IMR-90 (cell line): Measurements from ENCODE around the gene SYTL3. TPM values are rescaled to one million over a fixed set of nuclear protein-coding genes. Genes with fewer than 3 reads are reported as not detected.

Experiments
- ATAC-seq: fragments of 200-7000 bp; cut with Tn5 transposase; 2 replicates; pipeline ENCODE4 v1.9.1; 2020; ENCODE audit warnings: low read depth, mild to moderate bottlenecking, moderate library complexity
- BruUV-seq: library from RNA; stranded (reverse); fragments of 400-500 nt; replicated peaks from 2 replicates; lab custom pipeline; 2021; lab: Mats Ljungman, UMichigan
- CTCF ChIA-PET: fragments of 300-600 bp; formaldehyde crosslinking; extraction: SDS; loops from one replicate; lab custom pipeline; 2021; ENCODE audit warnings: antibody characterized with exemption; lab: Yijun Ruan, JAX
- POLR2A ChIA-PET: fragments of 300-600 bp; sonication (Branson Sonifier 250); formaldehyde crosslinking; loops from one replicate; lab custom pipeline; 2022; ENCODE audit warnings: antibody characterized with exemption; ENCODE audit not compliant: unreplicated experiment; lab: Charles Lee
- DNase-seq: peaks from one replicate; pipeline ENCODE4 v3.0.0; 2013
- H2AFZ ChIP-seq: replicated peaks from 2 replicates; pipeline ENCODE3; 2013; ENCODE audit warnings: low read length, mild to moderate bottlenecking; ENCODE audit not compliant: poor library complexity
- H2AK5ac ChIP-seq: 2 replicates; pipeline ENCODE4 v1.6.1; 2013; ENCODE audit warnings: low read depth, low read length, inconsistent platforms
- H2AK9ac ChIP-seq: replicated peaks from 2 replicates; pipeline ENCODE3; 2013; ENCODE audit warnings: mild to moderate bottlenecking, low read depth, low read length, moderate library complexity; ENCODE audit not compliant: poor library complexity
- H2BK120ac ChIP-seq: 2 replicates; pipeline ENCODE4 v1.6.1; 2013; ENCODE audit warnings: low read depth, low read length, inconsistent platforms
- H2BK15ac ChIP-seq: 3 replicates; pipeline ENCODE4 v1.6.1; 2013; ENCODE audit warnings: low read depth, low read length, inconsistent platforms
- H2BK20ac ChIP-seq: 2 replicates; pipeline ENCODE4 v1.6.1; 2013; ENCODE audit warnings: low read depth, mild to moderate bottlenecking, inconsistent platforms, low read length, moderate library complexity
- H2BK5ac ChIP-seq: 2 replicates; pipeline ENCODE4 v1.6.1; 2013; ENCODE audit warnings: mild to moderate bottlenecking, low read depth, low read length, inconsistent platforms; ENCODE audit not compliant: poor library complexity, severe bottlenecking
- H3K14ac ChIP-seq: replicated peaks from 2 replicates; pipeline ENCODE4 v1.6.1; 2013; ENCODE audit warnings: low read depth, low read length, inconsistent platforms
- H3K18ac ChIP-seq: 2 replicates; pipeline ENCODE4 v1.6.1; 2013; ENCODE audit warnings: low read depth, low read length, control low read depth
- H3K23ac ChIP-seq: 2 replicates; pipeline ENCODE4 v1.6.1; 2013; ENCODE audit warnings: low read depth, low read length, inconsistent platforms
- H3K27ac ChIP-seq: 2 replicates; pipeline ENCODE4 v1.5.1; 2013; ENCODE audit warnings: mild to moderate bottlenecking, control low read depth, low read length; ENCODE audit not compliant: insufficient read depth
- H3K27me3 ChIP-seq: 2 replicates; pipeline ENCODE4 v1.6.1; 2013; ENCODE audit warnings: low read length; ENCODE audit not compliant: control insufficient read depth, insufficient read depth
- H3K36me3 ChIP-seq: 2 replicates; pipeline ENCODE4 v1.6.1; 2013; ENCODE audit warnings: low read length, mixed read lengths; ENCODE audit not compliant: control insufficient read depth, insufficient read depth
- H3K4ac ChIP-seq: 2 replicates; pipeline ENCODE4 v1.6.1; 2013; ENCODE audit warnings: low read depth, low read length, inconsistent platforms
- H3K4me1 ChIP-seq: 2 replicates; pipeline ENCODE4 v1.6.1; 2013; ENCODE audit warnings: low read length, mixed read lengths; ENCODE audit not compliant: control insufficient read depth, insufficient read depth
- H3K4me2 ChIP-seq: 2 replicates; pipeline ENCODE4 v1.6.1; 2013; ENCODE audit warnings: low read depth, mild to moderate bottlenecking, control low read depth, low read length, moderate library complexity
- H3K4me3 ChIP-seq: 2 replicates; pipeline ENCODE4 v1.5.1; 2013; ENCODE audit warnings: low read depth, mild to moderate bottlenecking, control low read depth, low read length, moderate library complexity; ENCODE audit not compliant: insufficient read depth
- H3K56ac ChIP-seq: 2 replicates; pipeline ENCODE4 v1.6.1; 2013; ENCODE audit warnings: low read length, inconsistent platforms; ENCODE audit not compliant: insufficient read depth; ENCODE audit errors: extremely low read depth
- H3K79me1 ChIP-seq, 2 experiments: 2 replicates each; pipeline ENCODE4 v1.6.1; 2013; ENCODE audit warnings: low read length in 2 of 2, inconsistent platforms in 1 of 2, low read depth in 1 of 2
- H3K9ac ChIP-seq: 2 replicates; pipeline ENCODE4 v1.6.1; 2013; ENCODE audit warnings: low read depth, low read length, control low read depth
- H3K9me1 ChIP-seq: 2 replicates; pipeline ENCODE4 v1.6.1; 2013; ENCODE audit warnings: low read length, inconsistent platforms; ENCODE audit not compliant: insufficient read depth
- H3K9me3 ChIP-seq: 2 replicates; pipeline ENCODE4 v1.6.1; 2013; ENCODE audit warnings: low read length; ENCODE audit not compliant: control insufficient read depth, insufficient read depth
- H4K20me1 ChIP-seq: 2 replicates; pipeline ENCODE4 v1.6.1; 2013; ENCODE audit warnings: low read length, inconsistent platforms; ENCODE audit not compliant: insufficient read depth
- H4K5ac ChIP-seq: 2 replicates; pipeline ENCODE4 v1.6.1; 2013; ENCODE audit warnings: mild to moderate bottlenecking, low read depth, low read length, control low read depth
- H4K8ac ChIP-seq, 2 experiments: 2 replicates each; pipeline ENCODE4 v1.6.1; 2013; ENCODE audit warnings: low read depth in 2 of 2, low read length in 2 of 2, control low read depth in 1 of 2, inconsistent platforms in 1 of 2
- H4K91ac ChIP-seq: 2 replicates; pipeline ENCODE4 v1.6.1; 2013; ENCODE audit warnings: low read depth, low read length, inconsistent platforms; ENCODE audit not compliant: insufficient read depth
- BHLHE40 ChIP-seq: fragments of 150-350 bp; IDR thresholded peaks from 2 replicates; pipeline ENCODE4 v1.6.1; 2016; ENCODE audit warnings: mild to moderate bottlenecking, low read depth, low read length
- RCOR1 ChIP-seq: IDR thresholded peaks from 2 replicates; pipeline ENCODE4 v1.6.1; 2012; ENCODE audit warnings: mild to moderate bottlenecking, low read length, improper control_type of control experiment; ENCODE audit not compliant: insufficient replicate concordance
- RFX5 ChIP-seq: IDR thresholded peaks from 2 replicates; pipeline ENCODE4 v1.8.0; 2012; ENCODE audit warnings: low read depth, mild to moderate bottlenecking, low read length, moderate library complexity
- WGBS, 2 experiments: methylation state at CpG; one replicate each; pipeline versions ENCODE4 v1.1.5 to v1.1.7; 2013; ENCODE audit warnings: missing lambda C conversion rate in 2 of 2; ENCODE audit not compliant: insufficient read length in 1 of 2; ENCODE audit errors: extremely low coverage in 2 of 2; 5-methylcytosine and 5-hydroxymethylcytosine counted together
- dilution Hi-C: fragments of 300-500 bp; cut with HindIII; formaldehyde crosslinking; loops from one replicate; pipeline ENCODE4 v1.14.3; 2018; ENCODE audit warnings: low sequenced_read_pairs; ENCODE audit not compliant: unreplicated experiment
- in situ Hi-C: fragments of 300-500 bp; cut with MboI; formaldehyde crosslinking; loops from 3 replicates; pipeline ENCODE4 v1.14.3; 2019; ENCODE audit warnings: low sequenced_read_pairs, inconsistent platforms, mixed read lengths
- intact Hi-C: fragments of 100-400 bp; cut with micrococcal nuclease; formaldehyde crosslinking; loops from 2 replicates; pipeline ENCODE4 v1.10.0; 2022
- polyA plus RNA-seq, 3 experiments: library from polyadenylated mRNA; depleted of rRNA; stranded (reverse); fragments of >200 nt; gene quantifications; 2 replicates each; pipeline ENCODE4 v1.2.3, GENCODE V29; 2012; ENCODE audit warnings: low replicate concordance in 1 of 3
- total RNA-seq: library from RNA; depleted of rRNA; stranded (reverse); fragments of >200 nt; gene quantifications from 2 replicates; pipeline ENCODE4 v1.2.3, GENCODE V29; 2012

The SYTL3 gene
- total and polyA plus RNA-seq, 2 of the 4 experiments (the other 2 are of a cell fraction): 2.9 to 4.3 TPM

DNA sequence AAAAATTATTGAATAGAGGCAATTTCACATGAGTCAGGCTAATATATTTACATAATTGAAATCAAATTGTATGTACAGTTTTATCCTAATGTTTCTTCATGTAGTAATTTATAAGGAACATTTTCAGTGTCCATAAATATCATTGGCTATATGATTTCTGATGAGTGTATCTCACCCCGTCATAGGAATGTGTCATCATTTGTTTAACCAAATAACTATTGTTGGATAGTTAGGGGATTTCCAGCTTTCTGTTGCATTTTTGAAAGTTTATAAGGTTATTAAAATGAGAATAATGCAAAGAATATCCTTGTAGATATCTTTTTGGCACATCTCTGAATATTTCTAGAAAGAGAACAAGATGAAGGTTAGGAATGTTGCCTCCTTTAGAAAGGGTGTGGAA is 39.0 kb downstream of the SYTL3 start:
- Histone ChIP-seq H3K23ac (no peak overlapping the region), H3K4ac (no peak overlapping the region), H4K5ac (no peak overlapping the region), H3K56ac (no peak overlapping the region), H3K36me3 (no peaks in the 10 kb centered on the region), H3K27me3 (no peaks in the 10 kb centered on the region), H2BK15ac (no peak overlapping the region), H3K9ac (no peak overlapping the region), H3K27ac (no peak overlapping the region), H2AFZ (no peak overlapping the region), H4K20me1 (no peaks in the 10 kb centered on the region), H3K18ac (no peak overlapping the region), H2AK5ac (no peak overlapping the region), H3K14ac (no peak overlapping the region), H2BK20ac (no peak overlapping the region), H2BK5ac (no peak overlapping the region), H3K4me2 (no peak overlapping the region), H4K8ac (no peak overlapping the region), H3K4me1 (peaks cover 2% of the 10 kb centered on the region; the same call in 1 of the 2 replicates), H3K4me3 (no peak overlapping the region), H3K9me1 (no peaks in the 10 kb centered on the region), H2BK120ac (no peak overlapping the region), H2AK9ac (no peak overlapping the region), H3K9me3 (no peaks in the 10 kb centered on the region), H4K91ac (no peak overlapping the region), H3K79me1 (no peaks in the 10 kb centered on the region)
- POLR2A ChIA-PET: no interaction called here
- no CpG with 5 or more reads among the region's 1 CpG for WGBS, 2 experiments
- intact Hi-C loops (no loop called here), dilution Hi-C loops (no loop called here), in situ Hi-C loops (no loop called here)
- no TSS peak for BruUV-seq
- DNase-seq (peak; percentile 67), ATAC-seq (no peak)
- TF ChIP-seq BHLHE40 (no peak), RCOR1 (no peak), RFX5 (no peak)
- CTCF ChIA-PET: interaction anchor here (1.2 kb wide), 1 partner anchor 45 kb away, joined by 3 read pairs; the partner anchor contains the start of gene DYNLT1
